Kidney glomerular epithelial cell (primary cell): ENCODE results near the gene B4GALNT2.

ENCODE experiments used
- DNase-seq: peaks from one replicate; lab custom pipeline; 2025; lab: John Stamatoyannopoulos, UW

B4GALNT2 gene

GRCh38 chr17:49210158-49211029 lies 77.8 kb downstream of the B4GALNT2 start, which contains the start of the genes ABI3 and GNGT2:
Gene ABI3, plus strand, starts transcription at chr17:49210707. Its CDS starts 18 bp downstream, at chr17:49210725.
Gene GNGT2, minus strand, starts transcription at chr17:49210574. Its CDS starts 3,152 bp downstream, at chr17:49207422.
- DNase-seq: no peak

GRCh38 chr17:49213399-49213798 lies 80.8 kb downstream of the B4GALNT2 start:
- no peak for DNase-seq

GRCh38 chr17:49213847-49214246 lies 81.3 kb downstream of the B4GALNT2 start:
- no peak for DNase-seq

- DNase-seq: no peak
These were observed 82.2 kb downstream of the B4GALNT2 start for GRCh38 chr17:49214676-49215360.

GRCh38 chr17:49216482-49216881 lies 83.9 kb downstream of the B4GALNT2 start:
- no peak for DNase-seq

- no peak for DNase-seq
These were observed 84.5 kb downstream of the B4GALNT2 start for GRCh38 chr17:49216953-49217650.

GRCh38 chr17:49217651-49218413 lies 85.3 kb downstream of the B4GALNT2 start:
- DNase-seq: no peak

GRCh38 chr17:49218941-49219913 lies 86.7 kb downstream of the B4GALNT2 start:
- no peak for DNase-seq

GRCh38 chr17:49219987-49220386 lies 87.4 kb downstream of the B4GALNT2 start:
- no peak for DNase-seq

GRCh38 chr17:49223168-49223516 lies 90.6 kb downstream of the B4GALNT2 start:
- no peak for DNase-seq

- no peak for DNase-seq
These were observed 91.1 kb downstream of the B4GALNT2 start for GRCh38 chr17:49223517-49224197.

GRCh38 chr17:49224198-49224996 lies 91.8 kb downstream of the B4GALNT2 start:
- DNase-seq: no peak

GRCh38 chr17:49224997-49225337 lies 92.4 kb downstream of the B4GALNT2 start:
- DNase-seq: no peak

GRCh38 chr17:49225554-49226236 lies 93.1 kb downstream of the B4GALNT2 start:
- DNase-seq: no peak
